Activated T-helper 1 cell treated with anti-CD3 and anti-CD28 coated beads, Interleukin-2, amount 50 U/mL, for 16 hours (primary cell): ENCODE data around the gene COL3A1.

Experiments
- DNase-seq, 2 donors: peaks; one replicate each; pipeline ENCODE4 v3.0.0-alpha.2; 2020; ENCODE audit warnings: low read depth in 1 of 2, low spot score in 1 of 2

Gene COL3A1

DNA sequence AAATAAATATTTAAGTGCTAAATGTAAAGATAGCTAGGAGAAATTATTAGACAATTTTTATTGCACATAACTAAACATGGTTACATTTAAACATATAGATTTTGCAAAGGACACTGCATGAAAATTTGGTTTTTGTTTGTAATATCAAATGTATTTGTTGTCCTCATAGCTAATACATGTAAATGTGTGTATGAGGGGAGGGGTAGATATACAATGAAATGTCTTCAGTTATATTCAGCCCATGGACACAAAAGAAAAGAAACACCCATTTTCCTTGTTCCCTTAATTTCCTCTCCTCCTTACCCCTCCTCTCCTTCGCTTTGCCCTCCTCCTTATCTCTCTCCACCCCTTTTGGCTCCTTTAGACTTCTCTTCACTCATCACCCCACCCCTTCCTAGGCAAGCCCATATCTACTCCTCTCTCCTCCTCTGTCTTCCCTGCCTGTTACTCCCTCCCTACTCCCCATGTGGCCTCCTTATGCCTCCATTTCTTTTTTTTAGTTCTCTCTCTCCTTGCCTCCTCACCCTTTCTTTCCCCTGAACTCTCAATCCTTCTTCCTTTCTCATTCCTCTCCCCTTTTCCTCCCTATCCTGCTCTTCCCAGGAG, 1.4 kb downstream of the COL3A1 start:
- DNase-seq, result no peak

DNA sequence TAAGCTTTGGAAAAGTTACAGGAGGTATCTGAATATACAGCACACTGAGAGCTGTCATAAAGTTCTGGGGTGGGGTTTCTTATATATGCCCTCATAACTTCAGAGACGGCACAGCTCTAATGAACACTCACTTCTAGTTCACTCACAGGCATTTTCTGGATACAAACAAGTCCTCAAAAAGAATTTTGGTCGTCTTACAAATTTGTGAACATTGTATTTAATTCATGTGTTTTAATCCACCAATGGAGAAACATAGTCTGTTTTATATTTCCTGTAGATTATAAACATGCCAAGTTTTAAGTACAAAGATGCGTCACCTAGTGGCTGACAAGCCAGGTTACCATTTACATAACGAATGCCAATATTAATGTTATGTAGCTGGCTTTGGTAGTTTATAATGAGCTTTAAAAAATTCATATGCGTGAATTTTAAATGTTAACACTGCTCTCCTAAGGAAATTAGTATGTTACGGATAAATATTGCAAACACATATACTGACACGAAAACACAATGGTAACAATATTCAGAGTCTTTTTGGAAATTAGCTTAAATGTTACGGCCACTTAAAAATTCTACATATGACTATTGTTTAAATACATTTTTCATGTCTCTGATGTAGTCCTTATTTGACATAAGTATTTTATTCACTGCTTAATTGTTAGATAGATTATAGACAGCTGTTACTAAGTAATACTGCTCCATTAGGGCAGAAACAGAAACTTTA, 2.5 kb downstream of the COL3A1 start:
- DNase-seq, result no peak

DNA sequence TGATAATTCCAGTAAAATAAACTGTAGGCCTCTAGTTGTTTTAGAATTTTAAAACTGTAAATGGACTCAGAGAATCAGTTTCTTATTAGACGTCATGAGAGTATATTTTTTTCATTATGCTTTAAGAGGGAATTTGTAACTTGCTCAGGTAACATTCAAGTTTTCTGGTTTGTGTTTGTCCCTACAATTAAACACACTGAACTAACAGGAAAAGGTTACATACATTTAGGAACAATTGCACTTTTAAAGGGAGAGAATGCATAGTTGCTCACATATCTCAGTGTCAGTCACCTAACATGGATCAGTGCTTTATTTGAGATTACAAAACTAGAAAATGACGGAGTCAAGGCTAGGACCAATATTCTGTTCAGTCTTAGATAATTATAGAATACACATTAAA, 3.1 kb downstream of the COL3A1 start:
- no peak for DNase-seq

DNA sequence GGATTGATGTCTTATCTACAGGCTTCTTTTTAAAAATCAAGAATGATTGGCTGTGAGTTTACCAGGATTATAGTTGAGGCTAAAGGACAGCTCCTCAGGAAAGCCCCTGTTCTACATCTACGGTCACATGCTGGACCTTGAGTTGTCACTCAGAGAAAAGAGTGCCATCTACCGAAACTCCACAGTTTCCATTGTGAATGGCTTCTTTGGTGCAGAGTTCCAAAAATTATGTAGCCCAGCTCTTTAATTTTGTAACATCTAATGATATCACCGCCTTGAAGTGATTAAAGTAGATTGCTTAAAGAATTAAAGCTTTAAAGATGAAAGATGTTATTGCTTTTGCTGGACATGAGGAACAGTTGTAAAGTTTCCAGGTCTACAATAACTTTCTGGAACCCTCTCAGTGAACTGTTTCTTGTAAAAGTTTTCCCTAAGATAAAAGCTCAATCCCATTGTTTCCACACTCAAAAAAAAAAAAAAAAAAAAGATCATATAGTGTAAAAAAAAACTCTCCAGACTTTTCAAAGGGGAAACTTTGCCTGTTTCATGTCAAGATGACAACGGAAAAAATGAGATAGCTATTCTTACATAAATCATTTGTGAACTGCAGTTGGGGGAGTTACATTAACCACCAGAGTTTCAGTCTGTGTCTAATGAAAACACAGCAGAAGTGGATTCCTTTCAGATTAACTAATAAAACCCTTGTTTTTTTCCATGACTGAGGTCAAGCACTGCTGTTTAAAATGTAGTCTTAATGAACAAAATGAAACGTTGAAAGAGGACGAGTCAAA, 4.3 kb downstream of the COL3A1 start:
- no peak for DNase-seq

DNA sequence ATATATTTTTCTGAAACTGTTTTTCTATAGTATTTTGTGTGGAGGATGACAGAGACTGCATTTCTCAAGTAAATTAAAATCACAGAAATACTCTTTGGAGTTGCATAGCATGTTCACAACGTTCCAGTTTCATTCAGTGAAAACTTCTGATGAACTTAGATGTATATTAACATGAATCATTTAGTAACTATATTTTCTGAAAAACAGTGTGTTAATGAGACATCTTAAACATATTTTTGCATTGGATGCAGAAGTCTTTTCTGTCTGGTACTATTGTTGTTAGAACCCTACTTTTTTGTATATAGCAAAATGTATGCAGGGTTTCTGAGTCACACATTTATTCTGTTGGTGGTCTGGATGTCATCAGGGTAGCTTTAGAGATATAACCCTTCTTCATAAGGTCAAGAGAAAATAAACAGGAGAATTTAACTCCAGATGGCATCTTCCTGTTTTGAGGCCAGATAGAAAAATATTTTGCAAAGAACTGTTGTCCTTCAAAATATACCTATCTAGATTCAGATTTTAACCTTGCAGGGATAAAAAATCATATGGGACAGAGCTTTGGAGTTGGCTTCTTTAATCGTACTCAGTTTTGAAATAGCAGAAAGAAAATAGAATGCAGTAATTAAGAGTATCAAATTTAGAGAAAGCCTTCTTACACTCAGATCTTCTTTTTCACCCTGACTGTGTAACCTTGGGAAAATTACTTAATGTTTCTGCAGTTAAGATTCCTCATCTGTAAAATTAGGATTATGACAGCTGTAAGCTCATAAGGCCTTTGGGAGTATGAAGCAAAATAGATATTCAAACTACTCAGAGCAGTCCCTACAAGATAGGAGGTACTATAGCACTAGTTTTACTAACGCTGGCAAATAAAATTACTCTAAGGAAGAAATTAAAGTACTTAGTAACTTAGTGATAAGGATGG, 5.3 kb downstream of the COL3A1 start:
- no peak for DNase-seq

DNA sequence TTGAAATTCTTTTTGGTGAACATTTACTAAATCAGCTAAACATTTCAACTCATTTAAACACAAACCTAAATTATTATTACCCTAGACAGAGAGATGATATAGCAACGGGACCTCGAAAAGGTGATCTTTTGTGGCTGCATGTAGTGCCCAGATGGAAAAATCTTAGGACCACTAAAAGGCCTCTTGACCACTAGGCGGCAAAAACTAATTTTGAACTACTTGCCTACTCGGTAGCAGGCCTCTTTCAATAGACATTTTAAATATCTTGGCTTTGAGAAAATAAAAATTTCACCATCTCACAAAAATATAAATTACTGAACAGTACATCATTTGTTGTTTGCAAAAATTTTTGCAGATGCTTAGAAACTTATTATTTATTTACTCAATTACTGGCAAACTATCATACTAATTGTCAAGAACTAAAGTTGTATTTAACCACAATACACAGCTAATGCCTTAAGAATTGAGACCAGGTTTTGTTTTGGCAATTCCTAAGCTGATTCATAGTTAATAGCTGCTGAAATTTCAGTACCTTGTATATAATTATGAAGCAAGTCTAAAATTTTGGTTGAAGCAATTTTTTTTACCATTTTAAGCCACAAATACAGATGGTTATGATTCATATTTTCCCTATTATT, 9.4 kb downstream of the COL3A1 start:
- DNase-seq, result no peak

DNA sequence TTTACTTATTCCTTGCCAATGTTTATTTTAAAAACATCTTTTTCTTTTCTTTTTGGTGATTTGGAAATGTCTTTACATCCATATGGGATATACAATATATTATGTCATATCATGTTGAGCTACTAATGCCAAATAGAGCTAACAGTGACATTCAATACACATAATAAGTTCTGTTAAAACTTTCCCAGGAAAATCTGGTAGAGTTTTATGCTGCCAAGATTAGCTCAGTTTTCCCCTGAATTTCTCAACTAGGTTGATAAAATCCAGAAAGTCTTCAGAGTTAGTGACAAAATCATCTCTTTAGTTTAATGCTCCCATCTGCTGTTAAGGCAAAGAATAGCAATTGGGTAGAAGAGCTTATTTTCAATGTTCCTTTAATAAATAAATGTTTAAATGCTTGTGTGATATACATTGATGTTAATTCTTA, 9.9 kb downstream of the COL3A1 start:
- no peak for DNase-seq

DNA sequence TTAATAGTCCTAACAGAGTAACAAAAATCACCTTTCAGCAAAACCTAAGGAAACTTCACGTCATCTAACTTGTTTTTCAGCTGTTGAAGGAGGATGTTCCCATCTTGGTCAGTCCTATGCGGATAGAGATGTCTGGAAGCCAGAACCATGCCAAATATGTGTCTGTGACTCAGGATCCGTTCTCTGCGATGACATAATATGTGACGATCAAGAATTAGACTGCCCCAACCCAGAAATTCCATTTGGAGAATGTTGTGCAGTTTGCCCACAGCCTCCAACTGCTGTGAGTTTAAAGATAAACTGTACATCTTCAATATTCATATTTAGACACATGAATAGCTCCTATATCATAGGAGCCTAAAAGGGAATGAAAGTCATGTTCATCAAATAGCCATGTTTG, 10.5 kb downstream of the COL3A1 start:
- no peak for DNase-seq

DNA sequence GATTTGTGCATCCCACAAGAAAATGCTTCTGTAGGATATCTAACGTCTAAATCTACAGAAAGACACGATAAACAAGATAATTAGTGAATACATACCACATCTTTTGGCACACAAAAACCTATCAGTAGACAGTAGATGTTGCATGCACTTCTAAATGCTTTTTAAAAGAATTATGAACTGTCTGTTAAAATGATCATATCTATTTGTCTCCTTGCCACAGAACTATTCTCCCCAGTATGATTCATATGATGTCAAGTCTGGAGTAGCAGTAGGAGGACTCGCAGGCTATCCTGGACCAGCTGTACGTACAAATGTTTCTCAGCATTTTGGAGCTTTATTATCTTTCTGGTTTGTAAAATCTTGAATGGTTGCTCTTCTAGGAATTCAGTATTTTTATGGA, 12.7 kb downstream of the COL3A1 start:
- DNase-seq, result no peak

DNA sequence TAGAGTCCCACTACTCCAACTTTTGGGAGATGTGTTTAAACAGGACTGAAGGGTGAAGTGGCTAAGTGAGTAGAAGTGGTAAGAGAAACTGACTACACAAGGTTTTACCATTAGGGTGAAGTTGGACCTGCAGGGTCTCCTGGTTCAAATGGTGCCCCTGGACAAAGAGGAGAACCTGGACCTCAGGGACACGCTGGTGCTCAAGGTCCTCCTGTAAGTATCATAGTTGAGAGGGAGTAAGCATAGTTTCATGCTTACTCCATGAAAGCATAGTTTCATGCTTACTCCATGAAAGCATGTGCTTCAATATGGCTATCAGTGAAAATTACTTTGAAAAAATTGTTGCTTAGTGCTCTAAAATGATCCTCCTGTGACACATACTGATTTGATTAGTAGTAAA, 19.1 kb downstream of the COL3A1 start:
- DNase-seq, result no peak

DNA sequence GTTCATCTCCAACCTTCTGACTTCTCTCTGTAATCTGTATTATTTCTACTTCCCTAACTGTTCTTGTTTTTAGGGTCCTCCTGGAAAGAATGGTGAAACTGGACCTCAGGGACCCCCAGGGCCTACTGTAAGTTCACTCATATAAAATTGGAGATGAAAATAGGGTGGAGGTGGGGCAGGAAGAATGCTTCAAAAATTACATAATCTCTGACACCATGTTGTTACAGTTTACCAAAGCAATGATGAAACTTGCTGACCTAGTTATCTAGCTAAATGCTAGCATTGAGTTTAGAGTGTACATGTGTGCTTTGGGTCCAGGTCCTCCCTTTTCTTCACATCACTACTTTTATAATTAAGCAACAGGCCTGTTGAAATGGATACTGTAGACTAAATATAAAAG, 23.1 kb downstream of the COL3A1 start:
- no peak for DNase-seq

DNA sequence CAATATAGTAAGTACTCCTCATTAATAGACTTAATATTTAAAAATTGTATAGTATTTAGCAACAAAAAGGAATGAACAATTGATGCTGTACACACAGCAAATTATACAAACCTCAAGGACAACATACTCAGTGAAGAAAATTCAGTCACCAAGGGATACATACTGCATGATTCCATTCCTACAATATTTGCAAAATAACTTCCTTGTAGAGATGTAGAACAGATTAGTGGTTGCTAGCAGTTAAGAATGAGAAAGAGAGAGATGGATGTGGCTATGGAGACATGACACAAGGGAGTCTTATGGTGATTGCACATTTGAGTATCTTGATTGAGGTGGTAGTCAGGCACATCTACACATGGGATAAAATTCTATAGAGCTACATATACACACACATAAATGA, 26.0 kb downstream of the COL3A1 start:
- DNase-seq, result no peak

DNA sequence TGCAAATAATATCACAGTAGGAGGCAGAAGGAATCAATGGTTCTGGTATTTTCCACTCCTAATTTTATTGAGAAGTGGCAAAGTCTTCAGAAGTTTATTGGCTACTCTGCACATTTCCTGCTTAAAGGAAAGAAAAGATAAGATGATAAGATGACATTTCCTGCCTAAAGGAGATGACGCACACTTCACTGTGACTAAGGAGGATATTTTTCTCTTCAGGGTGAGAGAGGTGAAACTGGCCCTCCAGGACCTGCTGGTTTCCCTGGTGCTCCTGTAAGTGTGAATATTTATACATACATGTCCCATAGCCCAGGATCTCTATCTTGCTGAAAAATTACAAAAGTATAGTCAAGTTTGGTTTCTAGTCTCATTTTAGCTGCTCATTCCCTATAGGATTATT, 27.9 kb downstream of the COL3A1 start:
- no peak for DNase-seq

DNA sequence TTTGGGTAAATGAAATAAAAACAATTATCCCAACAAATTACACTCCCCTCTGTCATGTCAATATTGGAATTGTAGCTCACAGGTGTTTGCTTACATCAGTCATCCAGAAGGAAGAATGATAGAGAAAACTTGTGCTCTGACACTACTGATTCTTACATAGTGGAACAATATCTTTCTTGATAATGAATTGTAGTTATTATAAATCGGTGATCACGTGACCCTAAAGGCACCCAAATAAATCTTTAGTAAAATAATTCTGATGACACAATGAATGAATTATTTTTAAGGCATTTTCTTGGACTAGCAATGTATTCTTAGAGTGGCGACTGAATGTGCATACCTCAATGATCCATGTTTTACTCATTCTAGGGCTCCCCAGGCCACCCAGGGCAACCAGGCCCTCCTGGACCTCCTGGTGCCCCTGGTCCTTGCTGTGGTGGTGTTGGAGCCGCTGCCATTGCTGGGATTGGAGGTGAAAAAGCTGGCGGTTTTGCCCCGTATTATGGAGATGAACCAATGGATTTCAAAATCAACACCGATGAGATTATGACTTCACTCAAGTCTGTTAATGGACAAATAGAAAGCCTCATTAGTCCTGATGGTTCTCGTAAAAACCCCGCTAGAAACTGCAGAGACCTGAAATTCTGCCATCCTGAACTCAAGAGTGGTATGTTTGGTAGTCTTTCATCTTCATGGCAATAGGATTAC, 34.5 kb downstream of the COL3A1 start:
- DNase-seq, result no peak

DNA sequence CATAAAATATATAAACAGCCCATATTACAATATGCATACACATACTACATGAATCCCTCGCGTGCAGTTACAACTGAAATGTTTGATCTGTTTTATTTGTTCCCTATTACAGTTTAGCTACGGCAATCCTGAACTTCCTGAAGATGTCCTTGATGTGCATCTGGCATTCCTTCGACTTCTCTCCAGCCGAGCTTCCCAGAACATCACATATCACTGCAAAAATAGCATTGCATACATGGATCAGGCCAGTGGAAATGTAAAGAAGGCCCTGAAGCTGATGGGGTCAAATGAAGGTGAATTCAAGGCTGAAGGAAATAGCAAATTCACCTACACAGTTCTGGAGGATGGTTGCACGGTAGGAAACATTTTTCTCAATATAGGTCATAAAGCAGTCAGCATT, 36.4 kb downstream of the COL3A1 start:
- no peak for DNase-seq

DNA sequence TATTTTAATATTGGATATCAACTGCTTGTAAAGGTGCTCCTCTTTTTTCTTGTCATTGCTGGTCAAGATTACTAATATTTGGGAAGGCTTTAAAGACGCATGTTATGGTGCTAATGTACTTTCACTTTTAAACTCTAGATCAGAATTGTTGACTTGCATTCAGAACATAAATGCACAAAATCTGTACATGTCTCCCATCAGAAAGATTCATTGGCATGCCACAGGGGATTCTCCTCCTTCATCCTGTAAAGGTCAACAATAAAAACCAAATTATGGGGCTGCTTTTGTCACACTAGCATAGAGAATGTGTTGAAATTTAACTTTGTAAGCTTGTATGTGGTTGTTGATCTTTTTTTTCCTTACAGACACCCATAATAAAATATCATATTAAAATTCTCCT, 38.2 kb downstream of the COL3A1 start:
- no peak for DNase-seq

DNA sequence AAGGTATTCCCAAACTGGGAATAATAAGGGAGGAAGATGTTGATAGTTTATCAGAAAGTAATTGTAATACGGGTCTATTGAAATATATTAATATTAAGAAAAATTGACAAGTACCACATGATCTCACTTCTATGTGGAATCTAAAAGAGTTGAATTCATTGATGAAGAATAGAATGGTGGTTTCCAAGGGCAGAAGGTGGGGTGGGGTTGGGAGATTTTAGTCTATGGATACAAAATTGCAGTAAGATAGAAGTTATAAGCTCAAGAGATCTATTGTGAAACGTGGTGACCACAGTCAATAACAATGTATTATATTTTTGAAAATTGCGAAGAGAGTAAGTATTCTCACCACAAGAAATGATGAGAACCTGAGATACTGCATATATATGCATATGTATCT, 38.9 kb downstream of the COL3A1 start:
- DNase-seq, result no peak

DNA sequence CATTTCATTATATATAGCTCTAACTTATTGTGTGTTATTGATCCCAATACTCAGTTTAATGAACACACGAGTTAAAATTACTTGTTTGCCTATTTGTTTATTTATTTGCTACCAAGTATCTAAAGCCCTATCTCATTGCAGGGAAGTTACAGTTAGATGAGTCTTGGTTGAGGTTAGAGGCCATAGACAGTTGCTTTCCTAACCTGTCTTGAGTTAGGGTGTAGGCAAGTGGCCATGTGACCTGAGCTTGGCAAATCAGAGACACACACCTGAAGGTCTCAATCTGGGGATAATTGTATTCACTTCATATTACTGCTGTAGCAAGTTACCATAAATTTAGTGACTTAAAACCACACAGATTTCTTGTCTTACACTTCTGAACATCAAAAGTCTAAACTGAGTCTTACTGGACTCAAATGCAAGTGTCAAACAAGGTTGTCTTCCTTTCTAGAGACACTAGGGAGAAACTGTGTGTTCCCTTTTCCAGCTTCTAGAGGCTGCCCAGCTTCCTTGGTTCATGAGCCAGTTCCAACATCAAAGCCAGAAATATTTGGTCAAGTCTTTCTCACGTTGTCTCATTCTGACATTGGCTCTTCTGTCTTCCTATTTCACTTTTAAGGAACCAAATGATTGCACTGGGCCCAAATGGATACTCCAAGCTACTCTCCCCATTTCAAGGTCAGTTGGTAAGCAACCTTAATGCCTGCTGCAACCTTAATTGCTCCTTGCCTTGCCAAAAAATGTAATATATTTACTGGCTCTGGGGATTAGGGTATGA, 39.7 kb downstream of the COL3A1 start:
- DNase-seq, result no peak

DNA sequence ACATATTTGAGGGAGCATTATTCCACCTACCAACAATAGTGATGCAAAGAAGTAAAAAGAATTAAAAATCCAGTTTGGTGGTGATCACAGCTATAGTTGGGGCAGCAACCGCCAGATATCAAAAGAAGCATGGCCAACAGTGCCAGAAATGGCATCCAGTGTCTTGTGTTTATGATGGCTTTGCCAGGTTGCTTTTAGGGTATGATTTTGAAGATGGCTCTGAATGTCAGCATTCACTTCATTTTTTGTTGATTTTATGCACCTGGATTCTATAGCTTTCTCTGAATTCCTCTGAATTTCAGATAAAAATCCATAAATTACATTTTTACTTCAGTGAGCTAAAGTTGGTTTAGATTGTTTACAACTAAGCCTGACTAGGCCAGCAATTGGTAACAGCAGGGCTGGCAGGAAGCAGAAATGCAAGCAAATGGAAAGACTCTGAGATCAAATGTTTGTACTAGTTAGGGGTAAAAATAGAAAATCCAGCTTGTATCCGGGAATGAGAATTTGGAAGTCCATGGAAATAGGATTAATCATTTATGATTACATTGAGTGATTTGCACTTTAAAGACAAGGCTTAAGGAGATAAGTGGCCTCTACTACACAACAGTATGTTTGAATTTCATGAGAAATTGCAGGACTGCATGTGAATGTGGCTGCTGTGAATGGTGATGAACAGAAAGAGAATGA, 40.4 kb downstream of the COL3A1 start:
- DNase-seq, result no peak
